HG03565 (cell line): Measurements from ENCODE around the gene PRMT5.

ENCODE experiments used
- ATAC-seq: cut with Tn5 transposase; IDR thresholded peaks from one replicate; pipeline ENCODE4 v1.9.1; 2021; ENCODE audit warnings: mild to moderate bottlenecking, moderate library complexity; ENCODE audit not compliant: unreplicated experiment

PRMT5 gene

DNA sequence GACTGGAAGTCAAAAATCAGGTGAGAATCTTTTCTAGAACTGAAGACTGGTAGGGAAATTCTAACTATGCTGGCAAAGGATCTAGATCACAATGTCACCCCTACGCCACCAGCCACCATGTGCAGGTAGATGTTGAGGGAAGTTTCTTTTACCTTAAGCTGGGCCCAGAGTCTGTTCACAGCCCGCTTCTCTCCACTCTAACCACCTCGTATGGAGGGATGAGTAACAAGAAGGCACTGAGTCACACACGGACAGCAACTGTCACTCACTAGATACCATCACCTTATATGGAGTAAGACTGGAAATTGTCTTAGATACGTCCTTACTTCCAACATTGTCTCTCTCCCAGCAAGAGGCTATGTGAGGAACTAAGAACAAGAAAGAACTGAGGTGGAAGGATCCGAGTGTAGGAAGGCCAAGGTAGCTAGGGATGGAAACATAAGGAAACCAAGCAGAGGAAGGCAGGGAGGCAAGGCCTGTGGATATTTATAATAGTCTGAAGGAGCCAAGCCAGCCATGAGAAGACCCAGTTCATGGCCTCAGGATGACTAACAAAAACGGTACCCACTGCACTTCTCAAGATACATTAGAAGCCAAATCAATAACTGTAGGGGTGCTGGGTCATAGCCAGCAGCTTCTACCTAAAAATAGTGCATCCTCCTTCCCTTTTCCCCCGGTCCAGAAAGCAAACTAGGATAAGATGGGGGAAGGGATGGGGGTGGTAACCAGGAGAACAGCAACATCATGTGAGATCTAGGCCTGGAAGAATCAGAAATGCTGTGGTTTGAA, 30.7 kb downstream of the PRMT5 start:
- no peak for ATAC-seq

- no peak for ATAC-seq
Measured at GRCh38 chr14:22897357-22897756, 31.8 kb downstream of the PRMT5 start.

DNA sequence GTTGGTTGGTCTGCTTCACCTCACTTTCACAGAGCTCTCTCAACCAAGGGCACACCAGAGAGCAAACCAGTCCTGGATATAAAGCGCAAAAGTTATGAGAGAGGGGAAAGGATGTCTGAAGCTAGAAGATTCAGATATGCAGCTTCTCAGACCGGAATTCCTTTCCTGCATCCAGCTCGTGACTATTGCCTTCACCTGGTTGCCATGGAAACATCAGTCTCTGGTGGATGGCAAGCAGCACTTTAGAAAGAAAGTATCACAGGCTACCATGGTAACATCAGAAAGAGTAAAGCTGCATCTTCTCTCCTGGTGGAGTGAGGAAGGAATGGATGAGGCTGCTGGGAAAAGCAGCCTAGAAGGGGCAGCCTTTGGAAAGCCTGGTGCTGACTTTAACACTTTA, 32.4 kb downstream of the PRMT5 start:
- ATAC-seq = no peak

GRCh38 chr14:22896356-22896755, 32.8 kb downstream of the PRMT5 start:
- ATAC-seq = no peak

- ATAC-seq = no peak
Measured at GRCh38 chr14:22895402-22895801, 33.8 kb downstream of the PRMT5 start.

- no peak for ATAC-seq
Measured at GRCh38 chr14:22893706-22894105, 35.5 kb downstream of the PRMT5 start.

DNA sequence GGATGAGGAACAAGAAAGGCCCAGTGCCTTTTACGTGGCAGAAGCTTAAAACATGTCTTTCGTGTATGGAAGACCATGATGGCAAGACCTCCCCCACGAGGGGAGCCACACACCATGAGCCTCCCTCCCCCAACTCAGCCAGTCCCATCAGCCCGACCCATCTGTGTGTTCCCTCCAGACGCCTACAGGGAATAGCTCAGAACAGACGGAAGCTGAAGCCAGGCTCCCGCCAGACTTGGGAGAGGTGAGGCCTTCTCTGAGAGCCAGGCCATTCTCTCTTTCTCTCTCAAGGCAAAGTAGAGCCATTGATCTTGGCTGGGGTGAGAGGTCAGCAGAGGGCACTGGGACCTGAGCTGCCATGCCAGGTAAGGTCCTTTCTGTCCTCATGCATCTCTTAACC, 36.7 kb downstream of the PRMT5 start:
- no peak for ATAC-seq

DNA sequence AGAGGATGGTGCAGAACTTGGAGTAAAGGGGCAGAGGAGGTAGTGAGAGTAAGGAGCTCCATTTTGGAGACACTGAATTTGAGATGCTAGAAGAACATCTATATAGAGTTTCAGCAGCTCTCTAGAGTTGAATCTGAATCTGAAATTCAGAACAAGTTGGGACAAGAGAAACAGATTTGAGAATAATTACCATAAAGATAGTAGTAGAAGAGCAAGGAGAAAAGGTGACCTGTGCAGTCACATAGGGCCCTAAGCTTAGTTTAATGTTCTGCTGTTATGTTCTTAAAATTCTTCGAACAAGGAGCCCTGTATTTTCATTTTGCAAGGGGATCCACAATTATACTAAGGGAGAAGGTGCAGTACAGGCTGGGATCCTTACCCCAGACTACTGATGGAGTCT, 38.8 kb downstream of the PRMT5 start:
- ATAC-seq = no peak

GRCh38 chr14:22888662-22889061, 40.5 kb downstream of the PRMT5 start:
- ATAC-seq = no peak

GRCh38 chr14:22887990-22888378, 41.2 kb downstream of the PRMT5 start:
- ATAC-seq = peak; percentile 38

GRCh38 chr14:22887260-22887989, 41.8 kb downstream of the PRMT5 start:
- ATAC-seq = peak; percentile 27

- peak; percentile 37 for ATAC-seq
Measured at GRCh38 chr14:22886500-22887259, 42.5 kb downstream of the PRMT5 start.

GRCh38 chr14:22885975-22886374, 43.2 kb downstream of the PRMT5 start:
- ATAC-seq = no peak

DNA sequence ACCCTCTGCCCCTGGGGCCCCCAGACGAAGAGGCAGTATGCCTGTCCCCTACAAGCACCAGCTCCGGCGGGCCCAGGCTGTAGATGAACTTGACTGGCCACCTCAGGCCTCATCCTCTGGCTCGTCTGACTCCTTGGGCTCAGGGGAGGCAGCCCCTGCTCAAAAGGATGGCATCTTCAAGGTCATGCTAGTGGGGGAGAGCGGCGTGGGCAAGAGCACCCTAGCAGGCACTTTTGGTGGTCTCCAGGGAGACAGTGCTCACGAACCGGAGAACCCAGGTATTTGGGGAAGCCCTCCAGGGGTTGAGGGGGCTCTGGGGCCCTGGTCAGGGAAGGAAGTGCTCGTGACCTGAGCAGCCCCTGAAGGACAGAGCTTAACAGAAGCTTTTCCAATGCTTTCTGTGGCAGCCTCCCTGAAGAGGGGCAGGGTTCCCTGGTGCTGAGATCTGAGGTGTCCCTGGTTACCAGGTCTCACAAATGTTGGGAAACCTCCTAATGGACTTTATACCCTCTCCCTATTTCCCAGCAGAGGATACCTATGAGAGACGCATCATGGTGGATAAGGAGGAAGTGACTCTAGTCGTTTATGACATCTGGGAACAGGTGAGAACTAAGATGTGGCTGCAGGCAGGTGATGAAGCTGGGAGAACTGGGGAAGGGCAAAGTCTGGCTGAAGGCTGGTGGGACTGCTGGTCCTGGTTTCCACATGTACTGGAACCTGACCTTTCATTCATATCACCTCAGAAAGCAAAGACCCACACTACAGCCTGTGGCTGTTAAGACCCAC, 44.2 kb downstream of the PRMT5 start:
- ATAC-seq = no peak

DNA sequence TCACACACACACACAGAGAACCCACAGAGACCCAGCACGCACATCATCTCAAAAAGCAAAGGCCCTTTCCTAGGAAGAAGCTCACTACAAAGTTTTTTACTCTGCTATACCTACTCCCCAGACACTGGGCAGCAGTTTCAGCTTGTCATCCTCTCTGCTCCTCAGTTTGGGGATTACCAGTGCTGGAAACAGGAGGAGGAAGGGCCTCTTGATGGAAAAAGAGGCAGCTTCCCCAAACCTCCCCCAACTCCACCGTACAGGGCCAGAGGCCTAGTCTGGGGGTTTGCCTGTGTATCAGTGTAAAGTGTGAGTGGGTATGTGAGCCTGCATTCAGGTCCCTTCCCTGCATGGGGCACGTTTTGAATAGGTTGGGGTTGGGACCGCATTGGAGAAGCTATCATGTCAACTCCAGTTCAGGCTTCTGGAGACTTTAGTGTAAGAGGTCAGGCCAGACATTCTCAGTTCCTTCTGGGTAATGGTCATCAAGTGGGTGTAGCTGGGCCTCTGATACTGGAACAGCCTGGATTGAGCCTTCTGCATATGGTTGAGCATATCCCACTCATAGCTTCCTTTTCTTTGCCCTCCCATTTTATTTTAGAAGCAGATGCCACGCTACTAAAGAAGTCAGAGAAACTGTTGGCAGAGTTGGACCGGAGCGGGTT, 45.0 kb downstream of the PRMT5 start:
- ATAC-seq = no peak

GRCh38 chr14:22883173-22883976, 45.8 kb downstream of the PRMT5 start, which contains the start of gene REM2:
Gene REM2 (plus strand): TSS chr14:22883222. CDS start chr14:22883288, 66 bp downstream.
- no peak for ATAC-seq

- ATAC-seq = no peak
Measured at GRCh38 chr14:22882529-22883172, 46.5 kb downstream of the PRMT5 start.

DNA sequence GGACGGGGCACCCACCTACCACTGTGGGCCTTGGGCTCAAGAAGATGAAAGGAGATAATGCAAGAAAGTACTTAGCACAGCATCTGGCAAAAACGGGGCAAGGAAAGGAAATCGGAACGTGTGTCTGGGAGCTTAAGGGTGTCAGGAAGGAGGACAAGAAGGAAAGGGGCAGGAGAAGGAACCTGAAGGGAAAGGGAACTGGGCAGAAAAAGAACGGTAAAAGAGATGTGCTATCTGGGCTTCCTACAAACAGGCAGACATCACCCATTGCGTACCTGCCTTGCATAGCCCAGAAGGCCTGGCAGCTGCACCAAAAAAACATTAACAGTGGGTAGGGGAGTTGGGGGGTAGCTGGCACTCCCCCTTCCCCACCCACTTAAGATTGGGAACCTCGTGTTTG, 47.1 kb downstream of the PRMT5 start:
- no peak for ATAC-seq
